T-helper 17 cell (primary cell): ENCODE measurements around the gene GLI2. TPM values are rescaled to one million over a fixed set of nuclear protein-coding genes. Genes with fewer than 3 reads are reported as not detected.

Experiments used
- ATAC-seq: fragments of 150-1000 bp; cut with Tn5 transposase; 2 replicates; pipeline ENCODE4 v1.10.0; 2021; ENCODE audit warnings: mild to moderate bottlenecking, moderate library complexity
- DNase-seq, 3 donors: peaks; one replicate each; pipeline versions ENCODE4 v3.0.0 to v3.0.0-alpha.2; 2020 to 2021
- H3K9me3 ChIP-seq: one replicate; pipeline ENCODE4 v1.7.0; 2013; ENCODE audit warnings: low read length, mild to moderate bottlenecking; ENCODE audit not compliant: control insufficient read depth, poor library complexity, severe bottlenecking
- H3K27ac Mint-ChIP-seq: one replicate; pipeline ENCODE4 v1.8.0; 2022; ENCODE audit warnings: mild to moderate bottlenecking, moderate library complexity, mixed read lengths
- H3K27me3 Mint-ChIP-seq: one replicate; pipeline ENCODE4 v1.8.0; 2022; ENCODE audit warnings: mixed read lengths
- H3K36me3 Mint-ChIP-seq: one replicate; pipeline ENCODE4 v1.8.0; 2022; ENCODE audit warnings: low read depth, mixed read lengths
- H3K4me1 Mint-ChIP-seq: one replicate; pipeline ENCODE4 v1.8.0; 2022; ENCODE audit warnings: mild to moderate bottlenecking, mixed read lengths
- H3K4me3 Mint-ChIP-seq: one replicate; pipeline ENCODE4 v1.8.0; 2022; ENCODE audit warnings: mild to moderate bottlenecking, moderate library complexity, mixed read lengths
- total RNA-seq, 4 donors: library from RNA in 2 of 4; stranded (reverse) in 2 of 4; gene quantifications; one replicate each; pipeline ENCODE4 v1.2.3 and lab custom pipeline; 2022 to 2026

The GLI2 gene
- total RNA-seq, 2 donors from 2014 or later, result not detected

GRCh38 chr2:120736202-120736623, 545 bp downstream of the GLI2 start:
- no peak for DNase-seq
- Mint-ChIP-seq H3K27ac (no peak overlapping the region), H3K36me3 (peaks cover 8% of the 10 kb centered on the region), H3K4me3 (no peak overlapping the region), H3K27me3 (peaks cover 70% of the 10 kb centered on the region), H3K4me1 (peaks cover 4% of the 10 kb centered on the region)
- no peak for ATAC-seq
- H3K9me3 ChIP-seq, result no peaks in the 10 kb centered on the region

DNA sequence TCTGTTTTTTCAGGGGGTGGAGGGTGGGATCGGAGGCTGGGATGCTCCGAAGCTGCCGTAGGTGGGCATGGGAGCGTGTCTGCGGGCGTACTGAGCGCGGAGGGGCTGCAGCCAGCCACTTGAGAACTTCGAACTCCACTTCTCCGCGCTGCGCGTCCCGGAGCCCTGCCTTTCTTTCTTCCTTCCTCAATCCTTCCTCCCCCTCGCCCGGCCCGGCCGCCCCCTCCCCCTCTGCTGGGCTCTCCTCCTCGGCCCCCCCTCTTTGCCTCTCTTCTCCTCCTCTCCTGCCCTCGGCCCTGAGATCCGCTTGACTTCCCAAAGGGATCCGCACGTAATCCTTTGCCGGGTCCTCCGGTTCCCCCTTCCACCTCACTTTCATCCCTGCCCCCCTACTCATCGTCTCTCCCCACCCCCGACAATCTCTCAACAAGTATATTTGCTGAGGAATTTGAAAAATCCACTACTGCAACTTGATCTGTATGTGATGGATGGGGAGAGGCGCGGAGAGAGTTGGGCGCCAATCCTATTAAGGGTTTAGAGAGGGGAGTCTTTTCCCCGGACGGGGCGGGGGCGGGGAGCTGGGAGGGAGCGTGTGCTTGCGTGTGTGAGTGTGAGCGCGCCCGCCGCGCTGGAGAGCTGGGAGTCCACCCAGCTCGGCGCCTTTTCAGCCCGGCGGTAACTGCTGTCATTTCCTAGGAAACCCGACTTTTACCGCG, 1.1 kb downstream of the GLI2 start:
- Mint-ChIP-seq H3K27ac (no peak overlapping the region), H3K27me3 (peaks cover 70% of the 10 kb centered on the region), H3K36me3 (peaks cover 9% of the 10 kb centered on the region), H3K4me3 (peak overlapping the region; percentile 80), H3K4me1 (peaks cover 6% of the 10 kb centered on the region)
- H3K9me3 ChIP-seq, result no peaks in the 10 kb centered on the region
- ATAC-seq (no peak), DNase-seq (no peak)

DNA sequence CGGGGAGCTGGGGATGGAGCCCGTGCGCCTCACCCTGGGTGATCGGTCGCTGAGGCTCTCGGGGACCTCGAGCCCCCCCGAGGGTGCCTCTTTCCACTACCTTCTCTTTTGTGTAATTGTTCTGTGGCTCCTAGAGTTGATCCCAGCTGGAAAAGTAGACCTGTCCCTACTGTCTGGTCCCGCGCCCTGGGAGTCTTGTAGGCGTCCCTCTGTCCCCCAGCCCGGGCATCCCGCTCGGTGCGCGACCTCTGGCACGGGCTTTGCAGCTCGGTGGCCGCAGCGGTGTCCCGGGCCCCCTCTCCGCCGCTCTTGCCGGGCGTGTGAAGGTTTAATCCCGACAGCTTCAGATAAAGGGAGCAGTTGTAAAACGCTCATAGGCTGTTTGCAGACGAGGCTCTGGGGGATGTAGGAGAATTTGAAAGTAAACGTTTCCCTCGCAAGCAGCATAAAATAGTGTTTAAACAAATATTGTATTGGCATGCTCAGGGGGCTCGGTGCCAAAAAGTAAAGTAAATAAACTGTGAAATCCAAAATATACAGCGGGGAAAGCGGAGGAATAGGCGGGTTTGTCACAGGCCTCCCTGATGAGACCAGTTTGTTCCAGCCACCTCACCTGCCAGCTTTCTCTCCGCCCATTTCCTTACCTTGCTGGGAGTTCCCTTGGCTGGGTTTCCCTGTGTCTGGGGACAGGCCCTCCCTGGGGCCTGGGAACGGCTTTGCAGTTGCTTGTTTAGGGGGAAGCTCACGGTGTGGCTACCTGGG, 1.9 kb downstream of the GLI2 start:
- peaks cover 6% of the 10 kb centered on the region for H3K4me1 Mint-ChIP-seq
- peaks cover 9% of the 10 kb centered on the region for H3K36me3 Mint-ChIP-seq
- H3K9me3 ChIP-seq, result no peaks in the 10 kb centered on the region
- no peak overlapping the region for H3K27ac Mint-ChIP-seq
- H3K4me3 Mint-ChIP-seq, result peak overlapping the region; percentile 68
- H3K27me3 Mint-ChIP-seq, result peaks cover 69% of the 10 kb centered on the region
- DNase-seq (no peak), ATAC-seq (no peak)

- ATAC-seq, result no peak
- H3K9me3 ChIP-seq, result no peaks in the 10 kb centered on the region
- Mint-ChIP-seq H3K4me1 (peaks cover 6% of the 10 kb centered on the region), H3K36me3 (peaks cover 9% of the 10 kb centered on the region), H3K27ac (no peak overlapping the region), H3K4me3 (no peak overlapping the region), H3K27me3 (peaks cover 68% of the 10 kb centered on the region)
- DNase-seq, result no peak
These were observed 2.4 kb downstream of the GLI2 start for GRCh38 chr2:120738117-120738516.

- peaks cover 68% of the 10 kb centered on the region for H3K27me3 Mint-ChIP-seq
- no peaks in the 10 kb centered on the region for H3K9me3 ChIP-seq
- no peak overlapping the region for H3K27ac Mint-ChIP-seq
- H3K4me1 Mint-ChIP-seq, result peaks cover 6% of the 10 kb centered on the region
- ATAC-seq, result no peak
- H3K4me3 Mint-ChIP-seq, result no peak overlapping the region
- H3K36me3 Mint-ChIP-seq, result peaks cover 9% of the 10 kb centered on the region
- no peak for DNase-seq
These were observed 3.2 kb downstream of the GLI2 start for GRCh38 chr2:120738786-120739437.

- Mint-ChIP-seq H3K36me3 (peaks cover 9% of the 10 kb centered on the region), H3K4me3 (no peak overlapping the region), H3K4me1 (peaks cover 6% of the 10 kb centered on the region), H3K27me3 (peaks cover 71% of the 10 kb centered on the region), H3K27ac (no peak overlapping the region)
- no peaks in the 10 kb centered on the region for H3K9me3 ChIP-seq
- DNase-seq, result no peak
- ATAC-seq, result no peak
These were observed 3.9 kb downstream of the GLI2 start for GRCh38 chr2:120739438-120740090.

DNA sequence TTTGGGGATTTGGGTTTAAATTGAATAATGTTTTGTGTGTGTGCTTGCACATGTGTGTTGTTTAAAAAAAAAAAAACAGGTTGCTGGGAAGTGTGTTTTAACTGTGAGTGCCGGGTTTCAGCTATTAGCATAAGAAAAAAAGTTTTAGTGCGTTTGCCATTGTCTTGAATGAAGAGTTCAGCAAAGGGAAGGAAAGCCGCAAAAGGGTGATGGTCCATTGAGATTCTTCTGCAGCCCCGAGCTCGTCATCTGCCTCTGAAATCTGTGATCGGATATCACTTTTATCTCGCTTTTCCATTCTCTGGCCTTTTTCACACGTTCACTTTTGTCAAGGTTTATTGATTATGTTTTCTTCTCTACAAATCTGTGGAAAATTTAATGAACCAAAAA, 4.7 kb downstream of the GLI2 start:
- no peaks in the 10 kb centered on the region for H3K9me3 ChIP-seq
- peaks cover 79% of the 10 kb centered on the region for H3K27me3 Mint-ChIP-seq
- ATAC-seq (no peak), DNase-seq (no peak)
- H3K36me3 Mint-ChIP-seq, result peaks cover 9% of the 10 kb centered on the region
- H3K4me3 Mint-ChIP-seq, result no peak overlapping the region
- peaks cover 6% of the 10 kb centered on the region for H3K4me1 Mint-ChIP-seq
- no peak overlapping the region for H3K27ac Mint-ChIP-seq

DNA sequence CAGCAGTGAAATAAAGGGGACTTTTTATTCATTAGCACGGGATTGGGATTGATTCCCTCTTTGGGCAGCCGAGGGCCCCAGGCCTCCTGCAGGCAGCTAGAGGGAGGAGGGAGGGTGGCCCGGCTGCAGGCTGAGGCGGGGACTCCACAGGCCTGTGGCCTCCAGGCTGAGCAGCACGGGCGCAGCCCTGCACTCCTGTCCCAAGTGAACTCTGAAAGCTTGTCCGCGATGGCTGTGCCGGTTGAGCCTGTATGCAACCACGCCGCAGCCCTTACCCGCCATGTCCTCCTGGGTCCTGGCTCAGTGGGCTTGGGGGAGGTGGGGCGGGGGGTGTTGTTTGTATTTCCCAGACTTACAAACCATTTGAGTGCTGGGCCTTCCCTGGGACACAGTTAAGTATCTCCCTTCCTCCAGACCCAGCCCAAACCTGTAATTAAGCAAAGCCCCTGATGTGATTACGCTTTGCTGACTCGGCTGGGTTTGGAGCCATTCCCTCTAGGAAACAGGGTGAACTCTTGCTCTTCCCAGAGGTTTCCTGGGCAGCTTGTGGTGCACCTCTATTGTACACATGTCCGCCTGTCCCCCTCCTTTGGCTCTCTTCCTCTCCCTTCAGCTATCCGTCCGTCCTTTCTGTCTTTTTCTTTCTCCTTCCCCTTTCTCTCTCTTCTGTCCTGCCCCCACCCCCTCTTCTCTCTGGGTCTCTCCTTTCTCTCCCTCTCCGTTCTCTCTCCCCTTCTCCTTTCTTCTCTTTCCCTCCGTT, 5.3 kb downstream of the GLI2 start:
- ATAC-seq (no peak), DNase-seq (no peak)
- Mint-ChIP-seq H3K4me1 (peaks cover 6% of the 10 kb centered on the region), H3K36me3 (peaks cover 9% of the 10 kb centered on the region), H3K27me3 (peaks cover 83% of the 10 kb centered on the region), H3K4me3 (no peak overlapping the region), H3K27ac (no peak overlapping the region)
- no peaks in the 10 kb centered on the region for H3K9me3 ChIP-seq

DNA sequence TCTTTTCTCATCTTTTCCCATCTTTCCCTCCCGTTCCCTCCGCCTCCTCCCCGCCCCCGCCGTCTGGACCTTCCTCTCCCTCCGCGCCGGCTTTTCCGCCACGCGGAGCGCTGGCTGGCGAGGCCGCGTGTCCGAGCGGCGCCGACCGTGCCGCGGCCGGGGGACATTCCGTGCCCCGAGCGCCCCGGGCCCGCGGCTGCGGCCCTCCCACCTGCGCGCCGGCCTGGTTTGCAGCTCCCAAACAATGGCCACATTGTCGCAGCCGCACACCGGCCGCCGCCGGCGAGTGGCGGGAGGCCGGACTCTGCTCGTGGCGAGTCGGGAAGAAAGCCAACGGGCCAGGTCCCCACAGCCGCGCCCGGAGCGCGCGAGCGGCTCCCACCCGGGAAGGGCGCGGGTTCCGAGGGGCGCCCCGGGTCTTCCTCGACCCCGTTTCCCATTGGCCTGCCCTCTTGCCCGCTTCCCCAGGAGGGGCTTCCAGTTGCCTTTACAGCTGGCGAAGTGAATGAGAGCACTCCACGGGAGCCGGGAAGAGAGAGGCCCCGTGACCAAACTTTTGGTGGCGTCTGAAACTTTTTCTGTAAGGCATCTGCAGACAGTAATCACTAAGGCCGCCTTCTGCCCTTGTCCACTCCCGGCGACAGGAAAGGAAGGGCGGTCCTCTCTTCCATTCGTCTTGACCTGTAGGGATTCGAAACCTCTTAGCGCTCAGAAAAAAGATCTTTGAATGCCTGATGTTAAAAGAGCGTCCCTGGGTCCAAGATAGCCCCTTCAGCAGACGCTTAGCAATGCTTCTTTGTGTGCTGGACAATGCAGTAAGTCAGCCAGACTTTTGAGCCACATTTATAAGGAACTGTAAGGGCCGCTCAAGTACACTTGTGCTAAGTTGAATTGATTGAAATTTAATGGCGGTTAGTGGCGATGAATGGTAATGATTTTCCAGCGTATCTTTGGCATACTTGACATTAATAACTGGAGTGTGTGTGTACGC, 6.2 kb downstream of the GLI2 start:
- Mint-ChIP-seq H3K27me3 (peaks cover 88% of the 10 kb centered on the region), H3K4me3 (no peak overlapping the region), H3K4me1 (peaks cover 3% of the 10 kb centered on the region), H3K36me3 (peaks cover 9% of the 10 kb centered on the region), H3K27ac (no peak overlapping the region)
- no peak for ATAC-seq
- no peaks in the 10 kb centered on the region for H3K9me3 ChIP-seq
- DNase-seq, result no peak

DNA sequence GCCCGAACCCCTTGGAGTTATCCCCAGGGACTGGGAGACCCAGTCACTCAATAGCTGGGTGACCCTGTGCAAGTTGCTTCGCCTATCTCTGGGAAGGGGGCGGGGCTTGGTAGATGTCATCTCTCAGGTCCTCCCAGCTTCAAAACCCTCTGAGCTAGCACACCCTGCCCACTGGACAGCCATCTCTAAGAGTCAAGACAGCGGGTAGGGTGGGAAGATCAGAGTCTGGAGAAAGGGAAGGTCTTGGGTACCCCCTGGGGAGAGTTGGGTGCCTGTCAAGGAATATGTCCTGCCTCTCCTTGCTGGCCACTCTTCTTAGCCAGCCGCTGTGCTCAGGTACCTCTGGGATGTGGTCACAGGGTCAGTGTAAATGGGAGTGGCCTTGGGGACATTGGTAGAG, 8.0 kb downstream of the GLI2 start:
- ATAC-seq (no peak), DNase-seq (no peak)
- Mint-ChIP-seq H3K36me3 (peaks cover 5% of the 10 kb centered on the region), H3K4me1 (peaks cover 3% of the 10 kb centered on the region), H3K27me3 (peaks cover 70% of the 10 kb centered on the region), H3K27ac (no peak overlapping the region), H3K4me3 (no peak overlapping the region)
- no peaks in the 10 kb centered on the region for H3K9me3 ChIP-seq

DNA sequence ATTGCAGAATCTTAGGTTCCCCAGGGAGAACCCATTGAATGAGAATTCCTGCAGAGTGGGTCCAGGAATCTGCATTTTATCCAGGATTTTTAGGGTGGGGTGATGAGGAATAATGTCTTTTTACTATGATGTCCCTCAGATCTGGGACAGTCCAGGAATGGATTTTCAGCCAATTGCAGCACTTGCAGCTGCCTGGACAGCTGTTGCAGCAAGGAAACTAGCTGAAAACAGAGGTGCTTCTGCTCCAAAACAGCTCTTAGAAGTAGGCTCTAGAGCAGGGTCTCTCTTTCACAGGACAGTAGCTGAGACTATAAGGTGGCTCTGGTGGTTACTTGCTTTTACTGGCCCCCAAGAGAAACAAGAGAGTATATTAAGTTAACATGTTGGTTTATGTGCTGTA, 9.1 kb downstream of the GLI2 start:
- H3K36me3 Mint-ChIP-seq, result peaks cover 5% of the 10 kb centered on the region
- H3K9me3 ChIP-seq, result no peaks in the 10 kb centered on the region
- DNase-seq (no peak), ATAC-seq (no peak)
- peaks cover 3% of the 10 kb centered on the region for H3K4me1 Mint-ChIP-seq
- H3K27me3 Mint-ChIP-seq, result peaks cover 59% of the 10 kb centered on the region
- no peak overlapping the region for H3K4me3 Mint-ChIP-seq
- no peak overlapping the region for H3K27ac Mint-ChIP-seq
